Tibial nerve (tissue), 4 donors: ENCODE results near the gene NFKBIZ.

Experiments
- CTCF ChIP-seq, 5 experiments: fragments of 200-600 bp in 3 of 5; fragments of 450-650 bp in 2 of 5; sonication (generic) in 3 of 5; IDR thresholded peaks; one replicate each; pipeline ENCODE4 v1.5.1; 2016 to 2019; ENCODE audit warnings: antibody characterized with exemption in 5 of 5, mild to moderate bottlenecking in 3 of 5, moderate library complexity in 2 of 5
- EP300 ChIP-seq, 2 donors: sonication (generic); formaldehyde crosslinking; IDR thresholded peaks; one replicate each; pipeline ENCODE4 v1.6.1; 2017; ENCODE audit warnings: antibody characterized with exemption in 2 of 2, mild to moderate bottlenecking in 1 of 2

GRCh38 chr3:101816215-101817149 is 32.8 kb upstream of the NFKBIZ start:
- TF ChIP-seq CTCF (IDR thresholded peaks at IDR 0.05): no peak
- no peak for TF ChIP-seq EP300 (IDR thresholded peaks at IDR 0.05)
